Cerebellar nuclear complex (tissue), 1 donor: ENCODE measurements around the gene PLEKHS1.
"Not testable (repeated sequence)": the region's sequence is repeated elsewhere in the genome, so short reads cannot be mapped to it uniquely, and the experiment has no call there.

Source experiments
- DNase-seq, 2 experiments: peaks; one replicate each; lab custom pipeline; 2025; lab: John Stamatoyannopoulos, UW

The PLEKHS1 gene

DNA sequence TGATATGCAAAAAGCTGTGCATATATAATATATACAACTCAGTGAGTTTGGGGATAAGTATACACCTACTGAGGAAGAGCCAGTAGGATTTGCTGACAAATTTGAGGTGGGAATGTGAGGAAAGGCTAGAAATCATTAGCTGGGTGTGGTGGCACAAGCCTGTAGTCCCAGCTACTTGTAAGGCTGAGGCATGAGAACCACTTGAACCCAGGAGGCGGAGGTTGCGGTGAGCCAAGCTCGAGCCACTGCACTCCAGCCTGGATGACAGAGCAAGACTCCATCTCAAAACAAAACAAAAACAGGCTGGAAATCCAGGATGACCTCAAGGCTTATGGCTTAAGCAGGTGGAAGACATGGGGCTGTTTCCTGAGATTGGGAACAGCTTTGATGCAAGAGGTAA lies 10.6 kb upstream of the PLEKHS1 start:
- no peak for DNase-seq

DNA sequence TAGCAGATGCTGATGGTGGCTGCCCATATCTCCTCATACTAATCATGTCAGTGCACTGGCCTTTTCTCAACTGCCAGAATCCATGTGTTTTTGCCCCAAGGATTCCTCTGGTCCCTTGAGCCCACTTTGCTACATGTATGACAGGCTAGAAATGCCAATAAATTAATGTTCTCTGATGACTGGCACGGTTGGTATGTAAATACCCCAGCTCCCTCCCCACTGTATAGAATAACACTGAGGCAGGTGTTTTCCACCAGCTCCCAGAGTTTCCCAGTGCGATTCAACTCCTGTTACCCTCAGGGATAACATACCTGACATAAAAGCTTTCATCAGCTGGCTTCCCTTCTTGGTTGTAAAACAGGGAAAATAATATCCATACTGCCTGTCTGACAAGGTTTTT lies 9.0 kb upstream of the PLEKHS1 start:
- DNase-seq, result no peak

DNA sequence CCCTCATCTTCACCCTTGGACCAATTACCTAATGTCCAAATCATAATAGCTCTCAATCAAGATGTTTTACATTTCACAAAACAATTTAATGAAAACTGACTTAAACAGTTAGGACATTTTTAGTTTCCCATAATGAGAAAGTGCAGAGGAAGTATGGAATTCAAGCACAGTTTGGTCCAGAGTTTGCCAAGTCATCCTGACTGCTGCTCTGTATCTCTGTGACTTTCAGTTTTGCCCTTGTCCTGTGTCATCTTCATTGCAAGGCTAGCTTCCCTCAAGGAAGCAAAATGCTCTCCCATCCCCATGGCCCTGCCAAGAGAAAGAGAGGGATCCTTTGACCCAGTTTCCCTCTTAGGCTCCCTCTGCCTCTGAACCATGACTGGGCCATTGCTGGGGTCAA lies 7.9 kb upstream of the PLEKHS1 start:
- DNase-seq, result no peak

DNA sequence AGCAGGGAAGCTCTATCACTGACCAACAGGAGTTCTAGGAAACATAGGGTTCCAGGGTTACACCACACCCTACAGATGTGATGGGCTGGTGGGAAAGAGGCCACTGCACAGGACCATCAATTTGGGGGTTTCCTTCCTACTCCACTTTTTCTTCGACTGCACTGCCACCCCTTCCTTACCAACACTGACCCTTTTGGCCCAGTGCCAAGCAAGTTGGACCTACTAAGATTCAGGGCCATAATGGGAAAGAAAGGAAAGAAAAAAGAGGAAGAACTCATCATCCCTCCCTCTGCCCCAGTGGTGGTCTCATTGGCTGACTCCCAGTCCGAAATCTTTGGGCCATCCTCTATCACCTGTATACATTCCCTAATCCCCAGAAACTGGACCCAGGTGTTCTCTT lies 6.1 kb upstream of the PLEKHS1 start:
- DNase-seq, result no peak

DNA sequence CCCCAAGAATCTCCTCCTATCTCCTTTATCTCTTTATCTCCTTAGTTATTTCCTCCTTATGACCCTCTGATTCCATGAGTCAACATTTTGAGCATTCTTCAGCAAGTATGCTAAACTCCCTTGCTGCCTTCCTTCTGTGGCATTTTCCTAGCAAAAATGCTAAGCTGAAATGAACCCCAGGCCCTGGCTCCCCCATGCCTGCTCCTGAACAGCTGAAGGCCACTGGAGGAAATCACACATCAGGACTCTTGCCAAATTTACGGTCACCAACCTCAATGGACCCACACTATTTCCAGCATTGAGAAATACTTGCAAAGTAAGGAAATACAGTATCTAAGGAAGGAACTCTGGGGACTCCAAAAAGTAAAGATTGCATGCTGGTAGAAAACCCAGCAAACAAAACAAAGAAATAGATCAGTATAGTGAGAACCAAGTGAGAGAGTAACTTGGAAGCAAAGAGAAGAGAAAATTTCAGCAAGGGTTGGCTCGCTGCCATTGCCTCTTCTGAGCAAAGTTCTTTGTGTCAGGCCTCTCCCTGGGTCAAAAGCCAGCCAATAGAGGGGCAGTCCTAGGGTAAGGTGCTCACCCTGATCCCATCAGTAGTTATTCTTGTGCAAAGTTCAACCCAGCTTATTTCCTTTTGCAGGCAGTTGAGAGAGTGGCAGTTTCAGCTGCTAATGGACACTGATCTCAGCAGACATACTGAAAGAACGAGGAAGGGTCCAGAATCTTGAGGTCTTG lies 5.1 kb upstream of the PLEKHS1 start:
- DNase-seq, result no peak

DNA sequence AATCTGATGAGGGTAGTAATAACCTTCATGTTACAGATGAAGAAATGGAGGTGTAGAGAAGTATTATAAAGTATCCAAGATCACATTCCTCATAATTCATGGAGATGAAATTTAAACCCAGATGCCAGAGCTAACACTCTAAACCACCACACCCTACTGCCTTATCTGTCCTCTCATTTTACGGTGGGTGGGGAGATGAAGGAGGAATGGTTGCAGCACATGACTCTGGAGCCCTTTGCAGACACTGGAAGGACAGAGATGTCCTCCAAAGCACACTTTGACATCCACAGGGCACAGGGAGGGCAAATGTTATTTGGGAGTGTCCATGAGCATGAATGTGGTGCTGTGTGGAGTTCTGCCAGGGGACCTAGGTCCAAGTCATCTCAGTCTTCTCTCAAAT lies 1.1 kb downstream of the PLEKHS1 start:
- no peak for DNase-seq

DNA sequence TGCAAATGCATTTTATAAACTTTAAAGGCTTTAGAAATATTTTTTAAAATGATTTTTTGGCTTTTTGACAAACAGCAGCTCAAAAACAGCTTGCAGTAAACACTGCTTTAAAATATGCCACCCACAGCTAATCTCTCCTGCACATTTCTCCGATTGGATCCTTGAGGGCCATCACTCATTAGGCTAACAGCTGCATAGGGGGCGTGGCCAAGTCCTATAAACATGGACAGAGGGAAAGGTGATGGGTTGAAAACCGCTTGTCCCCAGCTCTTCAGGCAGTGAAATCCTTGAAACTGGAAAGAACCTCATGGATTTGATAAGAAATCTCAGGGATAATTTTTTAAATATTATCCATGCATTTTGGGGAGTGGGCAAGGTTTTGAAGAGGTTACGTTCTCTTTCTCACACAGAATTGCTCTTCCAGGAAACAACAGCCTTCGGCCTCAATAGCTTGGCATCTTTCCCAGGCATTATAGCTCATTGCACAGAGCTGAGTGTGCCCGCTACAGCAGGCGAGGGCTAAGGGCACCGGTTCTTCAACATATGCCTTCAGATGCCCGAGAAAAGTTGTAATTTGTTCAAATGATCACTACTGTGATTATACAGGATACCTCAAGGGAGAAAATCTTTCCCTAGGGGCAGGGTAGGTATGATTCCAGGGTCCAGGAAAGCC lies 1.7 kb downstream of the PLEKHS1 start:
- no peak for DNase-seq

DNA sequence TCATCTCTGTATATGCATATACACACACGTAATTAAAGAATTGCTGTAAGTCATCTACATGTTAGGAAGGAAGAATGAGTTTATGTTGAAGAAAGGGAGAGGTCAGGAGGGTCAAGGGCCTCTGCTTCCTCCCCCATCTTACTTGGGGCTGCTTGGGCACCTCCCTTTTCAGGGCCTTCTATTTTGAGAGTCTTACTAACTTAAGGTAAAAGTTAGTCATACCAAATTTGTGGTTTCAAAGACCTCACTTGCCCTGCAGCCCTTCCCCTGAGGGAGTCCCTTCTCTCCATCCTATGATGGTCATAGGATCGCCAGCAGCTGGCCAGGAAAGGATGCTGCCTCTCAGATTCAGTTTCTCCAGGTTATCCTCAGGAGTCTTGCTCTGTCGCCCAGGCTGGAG lies 2.6 kb downstream of the PLEKHS1 start:
- no peak for DNase-seq

DNA sequence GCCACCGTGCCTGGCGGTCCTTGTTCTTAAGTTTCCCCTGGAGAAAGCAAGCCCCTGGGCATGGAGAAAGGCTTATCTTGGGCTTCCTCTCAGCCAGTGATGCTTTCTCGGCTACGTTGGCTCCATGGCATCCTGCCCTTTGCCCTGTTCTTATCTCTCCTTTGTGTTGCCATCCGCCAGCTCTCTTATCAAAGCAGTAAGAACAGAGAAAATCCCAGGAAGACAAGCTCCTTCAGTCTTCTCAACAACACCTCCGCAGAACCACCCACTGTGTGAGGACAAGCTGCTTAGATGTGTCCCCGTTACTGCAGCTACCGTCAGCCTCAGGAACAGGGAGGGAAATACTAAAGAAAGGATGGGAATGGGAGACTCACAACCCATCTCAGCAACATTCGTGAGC lies 3.3 kb downstream of the PLEKHS1 start:
- DNase-seq, result no peak

DNA sequence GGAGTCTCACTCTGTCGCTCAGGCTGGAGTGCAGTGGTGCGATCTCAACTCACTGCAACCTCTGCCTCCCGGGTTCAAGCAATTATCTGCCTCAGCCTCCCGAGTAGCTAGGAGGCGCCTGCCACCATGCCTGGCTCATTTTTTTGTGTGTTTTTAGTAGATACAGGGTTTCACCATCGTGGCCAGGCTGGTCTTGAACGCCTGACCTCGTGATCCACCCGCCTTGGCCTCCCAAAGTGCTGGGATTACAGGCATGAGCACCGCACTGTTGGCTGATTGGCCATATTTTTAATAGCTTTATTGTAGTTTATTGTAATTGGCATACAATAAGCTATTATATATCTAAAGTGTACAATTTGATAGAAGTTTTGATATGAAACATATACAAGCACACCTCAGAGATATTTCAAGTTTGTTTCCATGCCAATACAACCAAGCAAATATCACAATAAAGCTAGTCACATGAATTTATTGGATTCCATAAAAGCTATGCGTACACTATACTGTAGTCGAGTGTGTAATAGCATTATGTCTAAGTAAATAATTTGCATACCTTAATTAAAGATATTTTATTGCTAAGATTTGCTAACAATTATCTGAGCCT lies 5.6 kb downstream of the PLEKHS1 start:
- DNase-seq, result no peak

DNA sequence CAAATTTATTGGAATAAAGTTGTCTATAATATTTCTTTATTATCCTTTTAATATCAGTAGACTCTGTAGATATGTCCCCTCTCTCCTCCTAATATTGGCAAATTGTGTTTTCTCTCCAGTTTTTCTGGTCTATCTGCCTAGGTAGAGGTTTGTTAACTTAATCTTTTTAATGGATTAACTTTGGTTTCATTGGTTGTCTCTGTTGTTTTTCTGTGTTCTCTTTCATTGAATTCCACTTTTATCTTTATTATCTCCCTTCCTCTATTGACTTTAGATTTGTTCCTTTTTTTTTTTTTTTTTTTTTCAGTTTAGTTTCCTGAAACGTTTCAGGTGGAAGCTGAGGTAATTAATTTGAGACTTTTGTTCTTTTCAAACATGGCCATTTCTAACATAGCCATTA lies 10.6 kb downstream of the PLEKHS1 start:
- DNase-seq, result no peak

DNA sequence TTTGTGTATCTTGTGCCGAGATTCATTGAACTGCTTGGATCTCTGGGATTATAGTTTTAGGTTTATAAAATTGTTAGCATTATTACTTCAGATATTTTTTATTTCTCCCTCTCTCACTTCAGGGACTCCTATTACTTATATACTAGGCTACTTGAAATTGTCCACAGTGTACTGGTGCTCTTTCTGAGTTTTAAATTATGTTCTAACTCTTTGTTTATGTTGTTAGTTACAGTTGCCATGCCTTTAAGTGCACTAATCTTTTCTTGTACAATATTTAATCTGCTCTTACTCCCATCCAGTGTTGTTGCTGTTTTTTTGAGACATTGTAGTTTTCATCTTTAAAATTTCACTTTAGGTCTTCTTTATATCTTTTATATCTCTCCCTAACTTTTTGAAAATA lies 13.1 kb downstream of the PLEKHS1 start:
- DNase-seq, result no peak

DNA sequence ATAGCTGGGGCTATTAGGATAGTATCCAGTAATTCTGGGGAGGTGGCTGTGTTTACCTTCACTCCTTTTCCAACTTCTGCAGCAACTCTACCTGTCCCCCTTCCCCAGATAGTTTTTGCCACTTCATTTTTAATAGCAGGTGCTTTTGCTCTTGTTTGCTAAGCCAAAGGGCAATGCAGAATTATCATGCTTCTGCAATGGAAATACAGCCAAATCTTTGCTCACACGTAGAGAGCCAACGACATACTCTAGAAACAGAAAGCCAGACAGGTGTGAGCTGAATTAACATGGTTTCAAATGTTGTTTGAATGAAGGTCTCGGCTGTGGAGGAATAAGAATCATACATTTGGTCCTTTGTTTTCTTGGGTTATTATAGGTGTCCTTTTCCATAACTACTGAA lies 14.4 kb downstream of the PLEKHS1 start:
- no peak for DNase-seq

DNA sequence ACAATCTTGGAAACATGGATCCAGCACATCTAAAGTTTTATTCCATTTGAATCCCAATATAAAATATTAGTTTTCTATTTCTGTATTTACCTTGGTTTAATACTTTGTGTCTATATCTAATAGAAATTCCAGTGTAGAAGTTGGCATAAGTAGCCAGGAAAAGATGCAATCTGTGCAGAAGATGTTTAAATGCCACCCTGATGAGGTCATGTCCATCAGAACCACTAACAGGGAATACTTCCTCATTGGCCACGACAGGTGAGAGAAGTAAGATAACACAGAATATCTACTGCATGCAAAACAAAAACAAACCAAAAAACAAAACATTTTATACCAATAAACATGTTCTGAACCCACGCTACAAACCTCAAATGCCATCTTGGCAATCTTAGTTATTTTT lies 15.7 kb downstream of the PLEKHS1 start:
- DNase-seq, result no peak

DNA sequence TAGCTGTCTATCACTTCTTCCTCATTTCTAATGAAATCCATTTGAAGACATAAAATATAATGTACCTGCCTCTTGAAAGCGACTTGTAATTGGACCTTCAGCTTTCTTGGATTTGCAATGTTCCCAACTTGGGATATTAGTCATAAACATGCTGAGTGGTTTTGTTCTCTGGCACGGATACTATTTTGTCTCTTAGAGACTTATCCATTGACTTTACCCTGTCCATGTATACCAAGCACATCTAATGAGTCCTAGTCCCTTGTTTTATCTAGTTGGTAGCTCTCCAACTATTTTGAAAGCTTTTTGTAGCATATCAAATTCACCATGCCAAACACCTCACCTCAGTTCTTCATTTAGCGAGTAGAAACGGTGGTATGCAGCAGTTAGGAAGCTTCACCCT lies 18.9 kb downstream of the PLEKHS1 start:
- DNase-seq, result no peak

DNA sequence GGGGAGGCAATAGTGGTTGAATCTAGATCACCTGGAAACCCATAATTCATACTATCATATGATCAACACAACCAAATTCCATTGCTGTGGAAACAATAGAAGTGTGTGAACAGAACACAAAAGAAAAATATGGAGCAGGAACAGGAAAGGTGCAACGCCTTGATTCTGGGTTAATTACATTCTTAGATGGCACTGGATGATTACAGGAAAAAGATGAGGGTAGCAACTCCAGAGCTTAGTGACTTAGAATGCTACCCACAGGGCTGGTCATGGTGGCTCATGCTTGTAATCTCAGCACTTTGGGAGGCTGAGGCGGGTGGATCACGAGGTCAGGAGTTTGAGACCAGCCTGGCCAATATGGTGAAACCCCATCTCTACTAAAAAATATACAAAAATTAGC lies 19.6 kb downstream of the PLEKHS1 start:
- DNase-seq, result not testable (repeated sequence)

DNA sequence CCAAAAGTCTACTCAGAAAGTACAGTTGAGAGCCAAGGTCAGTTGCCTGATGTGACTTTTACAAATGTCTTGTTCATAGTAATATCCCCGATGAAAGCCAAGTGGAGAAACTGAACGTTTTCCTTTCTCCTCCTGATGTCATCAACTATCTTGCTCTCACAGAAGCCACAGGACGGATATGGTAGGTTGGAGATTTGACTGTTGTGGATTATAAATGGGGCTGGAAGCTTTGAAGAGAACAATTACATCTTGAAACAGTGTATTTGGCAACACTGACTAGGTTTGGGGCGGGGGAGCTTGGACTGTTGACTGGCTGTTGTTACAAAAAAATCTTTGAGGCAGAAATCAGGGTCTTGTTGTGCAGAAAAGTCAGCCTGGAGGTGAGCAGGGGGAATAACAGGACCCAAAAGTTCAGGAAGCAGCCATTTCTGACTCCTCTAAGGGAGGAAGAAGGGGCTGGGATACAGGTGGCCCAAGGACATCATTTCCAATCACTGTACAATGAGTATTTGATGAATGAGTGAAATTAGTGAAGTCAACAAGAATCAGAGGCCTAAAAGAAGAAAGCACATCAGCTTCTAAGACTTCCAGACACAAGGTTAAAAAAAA lies 24.3 kb downstream of the PLEKHS1 start:
- DNase-seq, result no peak

DNA sequence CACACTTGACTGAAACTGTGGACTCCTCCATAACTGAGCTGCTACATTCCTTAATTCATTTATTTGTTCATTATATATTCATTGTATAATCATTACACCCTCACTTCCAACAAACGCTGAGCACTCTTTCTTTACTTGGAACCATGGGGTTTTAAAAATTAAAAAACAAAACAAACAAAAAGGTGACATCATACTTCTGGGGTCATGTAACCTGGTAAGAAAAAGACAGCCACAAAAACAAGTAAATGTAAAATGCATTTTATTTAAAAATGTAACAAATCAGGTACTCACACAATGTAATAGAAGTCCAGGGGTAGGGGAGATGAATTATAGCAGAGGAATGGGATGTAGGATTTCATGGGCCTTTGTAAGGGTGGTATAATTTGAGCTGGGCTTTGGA lies 25.1 kb downstream of the PLEKHS1 start:
- DNase-seq, result no peak

DNA sequence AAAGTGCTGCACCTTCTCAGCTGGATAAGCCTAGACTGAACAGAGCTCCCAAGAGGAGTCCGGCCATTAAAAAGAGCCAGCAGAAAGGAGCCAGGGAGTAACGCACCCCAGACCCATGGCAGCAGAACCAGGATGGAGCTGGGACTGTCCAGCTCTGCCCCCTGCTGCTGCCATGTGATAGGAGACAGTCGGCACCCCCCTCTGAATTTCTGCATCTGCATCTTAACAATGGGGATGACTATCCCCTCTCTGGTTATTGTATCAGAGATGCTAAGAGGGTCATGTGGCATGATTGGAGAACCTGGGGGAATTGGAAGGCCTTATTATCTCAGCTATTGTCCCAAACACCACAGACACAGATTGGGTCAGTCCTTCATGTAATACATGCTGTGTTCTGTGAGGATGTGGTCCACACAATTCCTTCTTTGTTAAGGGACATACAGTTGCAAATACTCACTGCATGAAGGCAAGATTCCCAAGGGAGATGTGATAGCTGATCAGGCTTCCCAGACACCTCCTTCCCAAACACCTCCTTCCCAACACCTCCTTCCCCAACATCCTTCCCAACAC lies 29.3 kb downstream of the PLEKHS1 start:
- DNase-seq, result no peak

DNA sequence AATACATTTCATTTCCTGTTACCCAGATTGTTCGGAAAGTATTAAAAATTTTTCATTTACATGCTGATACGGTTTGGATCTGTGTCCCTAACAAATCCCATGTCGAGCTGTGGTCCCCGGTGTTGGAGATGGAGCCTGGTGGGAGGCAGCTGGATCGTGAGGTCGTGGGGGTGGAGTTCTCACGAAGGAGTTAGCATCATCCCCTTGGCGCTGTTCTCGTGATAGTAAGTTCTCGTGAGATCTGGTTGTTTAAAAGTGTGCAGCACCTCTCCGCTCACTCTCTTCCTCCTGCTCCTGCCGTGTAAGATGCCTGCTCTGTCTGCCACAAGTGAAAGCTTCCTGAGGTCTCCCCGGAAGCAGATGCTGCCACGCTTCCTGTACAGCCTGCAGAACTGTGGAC lies 30.9 kb downstream of the PLEKHS1 start:
- no peak for DNase-seq

DNA sequence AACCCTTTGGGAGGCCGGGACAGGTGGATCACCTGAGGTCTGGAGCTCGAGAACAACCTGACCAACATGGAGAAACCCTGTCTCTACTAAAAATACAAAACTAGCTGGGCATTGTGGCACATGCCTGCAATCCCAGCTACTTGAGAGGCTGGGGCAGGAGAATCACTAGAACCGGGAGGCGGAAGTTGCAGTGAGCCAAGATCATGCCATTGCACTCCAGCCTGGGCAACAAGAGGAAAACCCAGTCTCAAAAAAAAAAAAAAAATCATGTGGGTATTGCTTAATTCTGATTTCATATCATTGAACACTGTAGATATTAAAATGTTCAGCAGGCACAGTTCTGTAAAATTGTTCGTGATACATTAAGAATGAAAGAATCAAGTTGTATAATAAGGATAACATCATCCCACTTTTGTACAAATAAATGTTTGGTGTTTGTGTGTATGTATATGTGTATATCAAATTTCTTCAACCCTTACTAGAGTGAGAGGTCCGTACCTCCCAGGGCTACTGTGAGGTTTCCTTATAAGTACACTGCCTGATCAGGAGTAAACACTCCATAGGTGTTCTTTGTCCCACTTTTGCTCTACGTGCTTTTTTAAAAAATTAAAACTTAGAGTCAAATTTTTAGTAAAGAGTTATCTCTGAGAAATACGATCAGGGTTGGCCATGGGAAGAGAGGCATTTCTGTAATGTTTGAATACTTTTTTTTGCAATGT lies 31.7 kb downstream of the PLEKHS1 start:
- no peak for DNase-seq

DNA sequence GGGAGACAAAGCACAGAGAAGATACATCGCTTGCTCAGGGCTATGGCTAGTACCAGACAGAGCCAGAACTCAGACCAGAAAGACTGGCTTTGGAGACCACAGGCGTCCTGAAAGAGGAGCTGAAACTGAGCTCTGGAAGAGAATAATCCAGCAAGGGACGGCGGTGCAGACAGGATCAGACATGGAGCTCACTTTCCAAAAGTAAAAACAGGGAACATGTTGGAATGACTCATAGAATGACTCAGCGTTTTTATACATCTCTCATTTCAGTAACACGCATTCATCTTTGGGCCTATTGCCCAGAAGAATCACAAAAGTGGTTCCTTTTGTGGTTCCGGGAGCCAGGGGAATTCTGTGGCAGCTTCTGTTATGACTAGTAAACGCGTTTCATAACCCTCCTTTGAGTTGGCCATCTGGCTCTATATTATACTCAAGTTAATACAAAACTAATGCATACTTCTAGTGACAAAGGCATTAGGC lies 37.2 kb downstream of the PLEKHS1 start:
- no peak for DNase-seq
